HepG2 (cell line): ENCODE results near the gene AGO4. TPM values are rescaled to one million over a fixed set of nuclear protein-coding genes. Genes with fewer than 3 reads are reported as not detected.

Source experiments
- ARID4A ChIP-seq: sonication (generic); formaldehyde crosslinking; IDR thresholded peaks from 2 replicates; pipeline ENCODE4 v1.5.0; 2020; ENCODE audit warnings: mild to moderate bottlenecking, missing genetic modification reagents, borderline replicate concordance
- CBX1 ChIP-seq: IDR thresholded peaks from one replicate; pipeline ENCODE4 v1.6.1; 2016; ENCODE audit warnings: antibody characterized with exemption, low read depth
- ESRRA ChIP-seq: sonication (generic); formaldehyde crosslinking; IDR thresholded peaks from 2 replicates; pipeline ENCODE4 v1.5.1; 2020; ENCODE audit warnings: mild to moderate bottlenecking, low read depth, missing genetic modification reagents
- FOXM1 ChIP-seq: sonication (generic); formaldehyde crosslinking; IDR thresholded peaks from 2 replicates; pipeline ENCODE4 v1.5.0; 2020; ENCODE audit warnings: missing genetic modification reagents
- HNRNPH1 ChIP-seq: fragments of 200-400 bp; formaldehyde crosslinking; optimal IDR thresholded peaks from 2 replicates; pipeline ENCODE3; 2017; ENCODE audit warnings: mild to moderate bottlenecking, low read depth, low read length
- IRF2 ChIP-seq: IDR thresholded peaks from 2 replicates; pipeline ENCODE4 v1.6.1; 2018; ENCODE audit warnings: missing genetic modification reagents, missing compliant biosample characterization
- MEIS2 ChIP-seq: sonication (generic); formaldehyde crosslinking; IDR thresholded peaks from 2 replicates; pipeline ENCODE4 v1.9.0; 2021; ENCODE audit warnings: mild to moderate bottlenecking, missing genetic modification reagents
- MXD4 ChIP-seq: IDR thresholded peaks from 2 replicates; pipeline ENCODE4 v1.6.1; 2016; ENCODE audit warnings: mild to moderate bottlenecking, missing biosample characterization, missing genetic modification reagents
- NR0B2 ChIP-seq: sonication (generic); formaldehyde crosslinking; IDR thresholded peaks from 2 replicates; pipeline ENCODE4 v1.4.0; 2020; ENCODE audit warnings: mild to moderate bottlenecking, missing genetic modification reagents
- RXRB ChIP-seq: IDR thresholded peaks from 2 replicates; pipeline ENCODE4 v1.6.1; 2016; ENCODE audit warnings: borderline replicate concordance, missing genetic modification reagents, missing compliant biosample characterization
- SALL1 ChIP-seq: sonication (generic); formaldehyde crosslinking; IDR thresholded peaks from 2 replicates; pipeline ENCODE4 v1.8.0; 2022; ENCODE audit warnings: mild to moderate bottlenecking, missing genetic modification reagents
- SRSF4 ChIP-seq: fragments of 200-400 bp; formaldehyde crosslinking; IDR thresholded peaks from one replicate; pipeline ENCODE4 v1.6.1; 2018; ENCODE audit warnings: mild to moderate bottlenecking, low read depth, low read length, moderate library complexity; ENCODE audit not compliant: poor library complexity, severe bottlenecking
- SSRP1 ChIP-seq: IDR thresholded peaks from 2 replicates; pipeline ENCODE4 v1.6.1; 2016; ENCODE audit warnings: control low read depth
- TBX2 ChIP-seq: sonication (generic); formaldehyde crosslinking; IDR thresholded peaks from 2 replicates; pipeline ENCODE4 v1.5.0; 2020; ENCODE audit warnings: missing genetic modification reagents, mild to moderate bottlenecking, borderline replicate concordance
- TGIF2 ChIP-seq: IDR thresholded peaks from 2 replicates; pipeline ENCODE4 v1.6.1; 2016; ENCODE audit warnings: control low read depth, missing compliant biosample characterization
- ZBTB20 ChIP-seq: sonication (generic); formaldehyde crosslinking; IDR thresholded peaks from 2 replicates; pipeline ENCODE4 v1.8.1; 2023; ENCODE audit warnings: missing genetic modification reagents, low read depth, mild to moderate bottlenecking, borderline replicate concordance
- ZFX ChIP-seq: sonication (generic); formaldehyde crosslinking; IDR thresholded peaks from 2 replicates; pipeline ENCODE4 v1.4.0; 2020; ENCODE audit warnings: mild to moderate bottlenecking, low read depth, missing genetic modification reagents, moderate library complexity
- ZNF232 ChIP-seq: sonication (generic); formaldehyde crosslinking; IDR thresholded peaks from 2 replicates; pipeline ENCODE4 v1.4.0; 2020; ENCODE audit warnings: missing genetic modification reagents, borderline replicate concordance
- ZNF451 ChIP-seq: sonication (generic); formaldehyde crosslinking; IDR thresholded peaks from 2 replicates; pipeline ENCODE4 v1.5.0; 2020; ENCODE audit warnings: mild to moderate bottlenecking, missing genetic modification reagents
- ZSCAN22 ChIP-seq: sonication (generic); formaldehyde crosslinking; IDR thresholded peaks from 2 replicates; pipeline ENCODE4 v1.4.0; 2020; ENCODE audit warnings: mild to moderate bottlenecking, missing genetic modification reagents
- polyA plus RNA-seq, 8 experiments: library from polyadenylated mRNA; depleted of rRNA in 3 of 8; stranded (reverse) in 7 of 8; unstranded in 1 of 8; fragments of >200 nt; fragmentation: Illumina TruSeq in 4 of 8; extraction: Trizol in 4 of 8; gene quantifications; 2 replicates each; pipeline versions ENCODE4 v1.2.1 to v1.2.3, GENCODE V29; 2011 to 2016; ENCODE audit warnings: low read depth in 4 of 8, missing spikeins in 1 of 8, mixed read lengths in 1 of 8; ENCODE audit not compliant: insufficient read depth in 1 of 8
- total RNA-seq, 5 experiments: library from RNA; depleted of rRNA; stranded (reverse); fragments of >200 nt; fragmentation: Illumina TruSeq; extraction: Trizol; gene quantifications; 2 replicates each; pipeline ENCODE4 v1.2.3, GENCODE V29; 2016; ENCODE audit warnings: low read depth in 1 of 5
- TF ChIP-seq, protein P1 (sequence below): IDR thresholded peaks from 2 replicates; pipeline ENCODE4 v1.6.1; 2016; ENCODE audit warnings: control low read depth
- TF ChIP-seq, protein P2 (sequence below): sonication (generic); formaldehyde crosslinking; IDR thresholded peaks from 2 replicates; pipeline ENCODE4 v1.8.0; 2022; ENCODE audit warnings: mild to moderate bottlenecking, missing genetic modification reagents, moderate library complexity

Gene AGO4
- total and polyA plus RNA-seq, 2 of the 13 experiments (the other 11 are each of a cell fraction or from before 2014, with no cell fraction given) = 6.0 to 13.8 TPM

DNA sequence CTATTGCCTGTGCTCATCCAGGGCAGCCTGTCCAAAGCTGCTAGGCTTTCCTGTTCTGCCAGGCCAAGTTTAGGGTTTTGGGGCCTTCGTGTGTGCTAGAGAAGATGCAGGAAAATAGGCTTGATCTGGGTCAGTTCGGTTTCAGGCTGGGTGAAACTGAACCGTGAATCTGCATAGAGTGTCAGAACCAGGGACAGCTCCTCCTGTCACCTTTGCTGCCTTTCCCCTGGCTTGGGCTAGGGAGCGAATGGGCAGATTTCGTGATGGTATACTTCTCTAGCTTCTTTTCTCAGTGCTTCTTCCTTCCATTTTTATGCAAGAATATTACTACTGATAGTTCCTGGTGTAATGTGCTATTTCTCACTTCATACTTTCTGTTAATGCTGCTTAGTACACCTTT is 69.2 kb downstream of the AGO4 start (continued):
- TF ChIP-seq TBX2 (no peak), MEIS2 (peak; percentile 81; the same call in 1 of the 2 replicates), HNRNPH1 (no peak), ZSCAN22 (no peak), ZBTB20 (no peak), ZFX (CRISPR knock-in tag) (no peak), CBX1 (no peak), ZNF451 (CRISPR knock-in tag) (no peak), TGIF2 (peak; percentile 86), SSRP1 (CRISPR knock-in tag) (no peak), ARID4A (CRISPR knock-in tag) (peak; percentile 44; the same call in 1 of the 2 replicates), IRF2 (0 out of 2 replicates have a peak, but pooled peaks have one; percentile 25), NR0B2 (CRISPR knock-in tag) (no peak), RXRB (CRISPR knock-in tag) (0 out of 2 replicates have a peak, but pooled peaks have one; percentile 17), ZNF232 (CRISPR knock-in tag) (peak; percentile 77; the same call in 1 of the 2 replicates), FOXM1 (CRISPR knock-in tag) (no peak), ESRRA (CRISPR knock-in tag) (no peak), SALL1 (CRISPR knock-in tag) (peak; percentile 71), MXD4 (CRISPR knock-in tag) (0 out of 2 replicates have a peak, but pooled peaks have one; percentile 31), SRSF4 (no peak)
- TF ChIP-seq, protein P1, sequence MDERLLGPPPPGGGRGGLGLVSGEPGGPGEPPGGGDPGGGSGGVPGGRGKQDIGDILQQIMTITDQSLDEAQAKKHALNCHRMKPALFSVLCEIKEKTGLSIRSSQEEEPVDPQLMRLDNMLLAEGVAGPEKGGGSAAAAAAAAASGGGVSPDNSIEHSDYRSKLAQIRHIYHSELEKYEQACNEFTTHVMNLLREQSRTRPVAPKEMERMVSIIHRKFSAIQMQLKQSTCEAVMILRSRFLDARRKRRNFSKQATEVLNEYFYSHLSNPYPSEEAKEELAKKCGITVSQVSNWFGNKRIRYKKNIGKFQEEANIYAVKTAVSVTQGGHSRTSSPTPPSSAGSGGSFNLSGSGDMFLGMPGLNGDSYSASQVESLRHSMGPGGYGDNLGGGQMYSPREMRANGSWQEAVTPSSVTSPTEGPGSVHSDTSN = no peak
- TF ChIP-seq, protein P2, sequence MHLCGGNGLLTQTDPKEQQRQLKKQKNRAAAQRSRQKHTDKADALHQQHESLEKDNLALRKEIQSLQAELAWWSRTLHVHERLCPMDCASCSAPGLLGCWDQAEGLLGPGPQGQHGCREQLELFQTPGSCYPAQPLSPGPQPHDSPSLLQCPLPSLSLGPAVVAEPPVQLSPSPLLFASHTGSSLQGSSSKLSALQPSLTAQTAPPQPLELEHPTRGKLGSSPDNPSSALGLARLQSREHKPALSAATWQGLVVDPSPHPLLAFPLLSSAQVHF = no peak
